HG03457 (cell line): ENCODE results near the gene EXTL1.

Source experiments
- ATAC-seq: cut with Tn5 transposase; IDR thresholded peaks from one replicate; pipeline ENCODE4 v1.9.1; 2021; ENCODE audit warnings: moderate number of reproducible peaks; ENCODE audit not compliant: unreplicated experiment

The EXTL1 gene

GRCh38 chr1:26067432-26067911, 45.9 kb downstream of the EXTL1 start, which contains the start of gene TRIM63:
TRIM63 (minus strand) TSS chr1:26067630; CDS start chr1:26067494, 136 bp downstream.
- ATAC-seq = no peak

DNA sequence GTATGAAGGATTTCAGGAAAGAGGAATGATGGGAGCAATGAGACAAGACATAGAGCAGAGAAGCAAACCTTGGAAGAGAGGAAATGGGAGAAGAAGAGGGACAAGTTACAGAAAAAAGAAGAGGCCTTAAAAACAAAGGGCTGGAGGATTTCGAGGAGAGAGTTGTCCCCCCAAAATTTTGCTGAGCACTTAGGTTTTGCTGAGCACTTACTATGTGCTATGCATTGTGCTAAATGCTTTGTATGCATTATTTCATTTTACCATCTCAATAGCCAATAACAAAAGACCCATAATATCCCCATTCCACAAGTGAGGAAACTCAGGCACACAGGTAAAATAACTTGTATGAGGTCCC, 48.3 kb downstream of the EXTL1 start:
- no peak for ATAC-seq

DNA sequence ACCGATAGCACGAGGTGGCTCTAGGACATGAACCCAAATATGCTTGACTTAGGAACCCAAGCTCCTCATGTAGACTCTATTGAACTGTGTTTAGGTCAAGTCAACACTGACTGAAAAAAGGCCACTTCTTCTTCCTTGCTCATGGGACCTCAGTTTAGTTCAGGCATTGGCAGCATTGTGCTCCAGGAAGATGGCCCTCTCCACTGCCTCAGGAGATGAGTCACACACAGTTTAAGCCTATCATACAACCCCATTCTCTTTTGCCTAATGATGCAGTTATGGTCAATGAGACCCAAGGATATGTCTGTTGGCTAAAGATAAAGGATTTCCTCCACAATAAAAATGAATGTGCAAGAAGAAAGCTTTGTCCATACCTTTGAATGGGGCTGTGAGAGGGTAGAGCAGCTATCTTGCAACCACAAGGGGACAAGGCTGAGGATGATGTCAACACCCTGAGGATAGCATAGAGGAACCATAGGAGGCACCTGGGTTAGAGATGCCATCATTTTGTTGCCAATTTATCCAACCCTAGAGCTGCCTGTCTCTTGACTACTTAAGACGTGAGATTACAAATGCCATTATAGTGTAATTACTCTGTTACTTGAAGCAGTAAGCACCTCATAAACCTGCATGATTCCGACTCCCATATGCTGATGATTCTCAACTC, 48.9 kb downstream of the EXTL1 start:
- no peak for ATAC-seq

DNA sequence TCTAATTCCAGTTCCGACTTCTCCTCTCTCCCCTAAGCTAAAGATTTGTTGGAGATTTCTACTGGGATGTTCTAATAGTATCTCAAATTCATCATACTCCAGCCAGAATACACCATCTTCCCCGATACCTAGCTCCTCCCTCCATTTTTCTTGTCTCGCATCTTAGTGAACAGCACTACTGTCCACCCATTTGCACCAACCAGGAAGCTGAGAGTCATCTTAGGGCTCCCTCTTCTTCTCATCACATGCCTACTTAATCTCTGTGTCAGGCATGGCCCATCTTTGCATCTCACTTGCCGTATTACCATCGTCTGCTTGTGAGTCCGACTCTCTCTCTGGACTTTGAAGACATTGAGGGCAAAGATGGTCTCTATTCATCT, 49.4 kb downstream of the EXTL1 start:
- no peak for ATAC-seq

GRCh38 chr1:26072305-26072704, 50.7 kb downstream of the EXTL1 start:
- no peak for ATAC-seq

DNA sequence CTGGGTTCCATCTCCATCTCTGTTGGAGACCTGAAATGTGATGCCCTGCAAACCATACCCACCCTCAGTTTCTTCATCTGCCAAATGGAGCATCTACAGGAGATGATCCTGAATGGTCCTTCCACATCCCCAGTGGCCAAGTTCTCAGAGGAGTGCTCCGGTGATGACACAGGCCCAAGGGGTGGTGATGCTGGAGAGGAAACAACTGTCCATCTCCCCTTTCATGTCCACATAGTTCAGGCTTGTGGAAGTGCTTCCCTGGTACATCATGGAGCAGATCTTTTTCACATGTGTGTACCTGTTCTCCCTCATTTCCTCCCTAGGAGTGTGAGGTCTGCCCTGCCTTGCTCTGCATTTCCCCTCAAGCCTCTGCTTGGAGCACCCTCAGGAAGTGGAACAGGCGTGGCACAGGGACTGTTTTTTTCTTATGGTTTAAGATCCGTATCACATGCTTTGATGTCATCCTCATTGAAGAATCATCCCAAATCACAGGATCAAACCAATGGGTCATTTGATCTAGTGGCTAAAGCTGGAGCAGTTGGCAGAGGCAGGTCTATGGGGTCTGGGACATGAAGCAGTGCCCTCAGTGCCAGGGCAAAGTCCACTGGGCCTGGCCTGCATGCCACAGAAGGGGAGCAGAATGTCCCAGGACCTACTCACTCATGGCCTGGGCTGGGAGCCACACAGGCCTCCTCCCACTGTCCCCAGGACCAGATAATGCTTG, 54.0 kb downstream of the EXTL1 start:
- ATAC-seq = no peak

DNA sequence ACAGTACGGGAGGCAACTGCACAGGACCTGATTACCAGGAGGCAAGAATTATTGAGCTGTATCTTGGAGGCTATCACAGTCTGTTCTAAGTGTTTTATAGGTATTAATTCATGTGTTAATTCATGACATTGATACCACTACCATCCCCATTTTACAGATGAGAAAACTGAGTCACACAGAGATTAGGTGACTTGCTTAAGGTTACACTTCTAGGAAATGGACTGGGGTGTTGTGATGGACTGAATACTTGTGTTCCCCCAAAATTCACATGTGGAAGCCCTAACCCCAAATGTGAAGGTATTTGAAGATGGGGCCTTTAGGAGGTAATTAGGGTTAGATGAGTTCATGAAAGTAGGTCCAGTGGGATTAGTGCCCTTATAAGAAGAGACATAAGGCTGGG, 55.9 kb downstream of the EXTL1 start:
- no peak for ATAC-seq

GRCh38 chr1:26078286-26079177, 57.0 kb downstream of the EXTL1 start:
- ATAC-seq = no peak

DNA sequence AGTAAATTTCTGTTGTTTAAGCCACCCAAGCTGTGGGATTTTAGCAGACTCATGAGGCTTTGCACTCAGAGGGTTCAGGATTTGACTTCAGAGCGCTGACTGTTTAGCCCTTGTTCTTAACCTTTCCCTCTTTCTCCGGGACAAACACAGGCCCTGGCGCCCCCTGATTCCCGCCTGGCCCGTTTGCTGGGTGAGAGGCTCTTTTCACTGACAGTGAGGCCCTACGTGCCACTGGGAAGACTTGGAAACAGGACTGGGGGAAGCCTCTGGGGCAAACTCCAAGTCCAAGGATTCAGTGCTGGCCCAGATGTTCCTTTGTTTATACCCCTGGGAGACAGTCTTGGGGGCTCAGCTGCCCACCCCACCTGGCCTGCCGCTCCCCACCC, 57.6 kb downstream of the EXTL1 start:
- ATAC-seq = no peak

DNA sequence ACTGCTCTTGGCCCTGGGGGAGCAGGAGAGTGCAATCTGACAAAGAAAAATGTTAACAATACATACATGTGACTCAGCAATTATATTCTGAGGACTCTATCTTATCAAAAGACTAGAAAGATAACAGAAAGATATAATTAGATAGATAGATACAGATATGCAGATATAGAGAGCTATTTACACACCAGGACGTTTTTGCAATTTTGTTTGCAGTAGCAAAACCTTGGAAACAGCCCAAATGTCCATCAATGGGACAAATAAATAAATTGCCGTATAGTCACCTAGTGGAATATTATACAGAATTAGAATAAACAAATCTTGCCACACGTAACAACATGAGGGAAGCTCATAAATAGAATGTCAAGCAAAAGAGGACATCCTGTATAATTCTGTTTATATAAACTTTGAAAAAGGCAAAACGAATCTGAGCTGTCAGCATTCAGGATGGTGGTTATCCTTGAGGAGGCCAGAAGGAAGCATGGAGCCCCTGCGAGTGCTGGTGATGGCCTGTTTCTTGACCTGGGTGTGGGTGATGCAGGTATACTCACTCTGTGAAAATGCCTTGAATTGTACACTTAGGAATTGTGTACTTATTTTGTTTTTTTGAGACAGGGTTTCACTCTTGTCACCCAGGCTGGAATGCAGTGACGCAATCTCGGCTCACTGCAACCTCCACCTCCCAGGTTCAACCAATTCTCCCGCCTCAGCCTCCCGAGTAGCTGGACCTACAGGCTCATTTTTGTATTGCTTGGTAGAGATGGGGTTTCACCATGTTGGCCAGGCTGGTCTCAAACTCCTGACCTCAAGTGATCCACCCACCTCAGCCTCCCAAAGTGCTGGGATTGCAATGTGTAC, 58.6 kb downstream of the EXTL1 start:
- no peak for ATAC-seq

DNA sequence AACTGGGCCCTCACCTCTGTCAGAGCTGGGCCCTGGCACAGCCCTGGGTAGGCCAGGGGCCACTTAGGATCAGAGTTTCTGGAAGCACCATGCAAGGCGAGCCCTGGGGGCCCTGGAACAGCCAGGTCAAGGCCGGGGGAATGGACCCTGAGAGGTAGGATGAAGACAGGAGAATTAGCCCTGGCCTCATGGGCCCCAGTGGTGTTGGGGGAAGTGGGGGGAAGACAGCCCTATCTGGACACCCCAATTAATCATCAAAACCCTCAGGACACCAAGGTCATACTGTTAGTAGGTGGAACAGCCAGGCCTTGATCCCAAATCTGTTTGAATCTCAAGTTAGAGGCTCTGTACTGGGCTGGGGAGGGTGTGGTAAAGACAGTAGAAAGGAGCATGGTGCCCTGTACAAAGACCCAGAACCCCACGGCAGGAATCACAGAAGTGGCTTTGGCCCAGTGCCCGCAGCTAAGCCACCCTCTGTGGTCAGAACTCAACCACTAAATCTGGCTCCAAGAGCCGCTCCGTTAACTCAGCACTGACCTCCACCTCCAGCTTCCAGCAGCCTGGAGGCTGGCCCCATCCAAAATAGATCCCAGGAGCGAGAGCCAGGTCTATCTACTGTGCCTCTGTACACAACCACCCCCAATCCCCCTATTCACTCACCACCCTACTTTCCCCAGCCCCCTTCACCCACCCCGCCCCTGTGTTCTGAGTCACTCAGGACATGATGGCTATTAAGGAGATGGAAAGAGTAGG, 59.9 kb downstream of the EXTL1 start:
- no peak for ATAC-seq

- no peak for ATAC-seq
Measured at GRCh38 chr1:26082020-26082350, 60.4 kb downstream of the EXTL1 start.

DNA sequence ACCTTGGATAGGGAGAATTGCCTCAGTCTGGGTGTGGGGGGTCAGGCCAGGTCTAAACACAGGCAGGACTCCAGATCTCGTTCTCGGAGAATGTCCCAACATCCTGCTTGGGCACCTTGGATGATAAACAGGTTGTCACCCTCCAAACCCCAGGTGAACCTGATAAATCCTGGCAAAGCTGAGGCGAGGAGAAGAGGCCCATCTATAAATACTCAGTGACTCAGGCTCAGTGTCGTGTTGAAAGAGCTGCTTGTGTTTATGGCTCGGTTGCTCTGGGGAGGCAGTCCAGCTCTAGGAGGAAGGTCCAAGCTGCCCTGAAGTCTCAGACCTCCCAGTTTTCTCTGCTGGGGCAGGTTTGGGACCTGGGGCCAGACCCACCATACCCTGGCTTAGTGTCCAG, 61.6 kb downstream of the EXTL1 start:
- no peak for ATAC-seq

GRCh38 chr1:26084091-26084561, 62.6 kb downstream of the EXTL1 start:
- ATAC-seq = no peak

DNA sequence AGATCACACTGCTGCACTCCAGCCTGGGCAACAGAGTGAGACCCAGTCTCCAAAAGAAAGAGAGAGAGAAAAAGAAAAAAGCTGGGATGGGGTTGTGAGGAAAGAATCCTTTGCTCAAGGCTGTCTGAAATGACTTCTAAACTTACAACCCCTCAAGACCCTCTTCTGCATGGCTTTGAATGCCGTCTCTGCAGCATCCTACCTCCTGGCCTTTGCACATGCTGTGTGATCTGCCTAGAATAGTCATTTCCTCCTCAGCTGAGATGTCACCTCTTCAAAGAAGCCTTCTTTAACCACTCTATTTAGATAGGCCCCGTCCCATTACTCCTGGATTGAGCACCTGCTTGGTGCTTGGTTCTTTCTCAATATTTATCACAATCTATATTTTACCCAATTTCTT, 63.3 kb downstream of the EXTL1 start:
- no peak for ATAC-seq
